ENCODE data around the gene MEX3D.

- TF ChIP-seq CTCF (IDR thresholded peaks at IDR 0.05) = no peak
- TF ChIP-seq EZH2 (IDR thresholded peaks at IDR 0.05; ENCODE audit: borderline replicate concordance, insufficient read depth, low read depth, low read length, poor library complexity, severe bottlenecking) = no peak
These were observed 46.1 kb downstream of the MEX3D start for GRCh38 chr19:1522061-1522460.
